HL-60 (cell line): ENCODE measurements around the gene CFAP100.

Experiments used
- GABPA ChIP-seq: IDR thresholded peaks from 2 replicates; pipeline ENCODE4 v1.6.1; 2012; ENCODE audit warnings: low read depth
- POLR2AphosphoS5 ChIP-seq: IDR thresholded peaks from 2 replicates; pipeline ENCODE4 v1.6.1; 2012; ENCODE audit warnings: low read depth
- REST ChIP-seq: IDR thresholded peaks from 2 replicates; pipeline ENCODE4 v1.6.1; 2012; ENCODE audit warnings: low read depth; ENCODE audit not compliant: insufficient replicate concordance
- SPI1 ChIP-seq: IDR thresholded peaks from 2 replicates; pipeline ENCODE4 v1.6.1; 2012; ENCODE audit warnings: low read depth, mild to moderate bottlenecking, borderline replicate concordance
- TF ChIP-seq, protein P1 (sequence below): IDR thresholded peaks from one replicate; pipeline ENCODE4 v1.5.1; 2011; ENCODE audit warnings: low read length, control low read depth, inconsistent platforms; ENCODE audit not compliant: insufficient read depth

DNA sequence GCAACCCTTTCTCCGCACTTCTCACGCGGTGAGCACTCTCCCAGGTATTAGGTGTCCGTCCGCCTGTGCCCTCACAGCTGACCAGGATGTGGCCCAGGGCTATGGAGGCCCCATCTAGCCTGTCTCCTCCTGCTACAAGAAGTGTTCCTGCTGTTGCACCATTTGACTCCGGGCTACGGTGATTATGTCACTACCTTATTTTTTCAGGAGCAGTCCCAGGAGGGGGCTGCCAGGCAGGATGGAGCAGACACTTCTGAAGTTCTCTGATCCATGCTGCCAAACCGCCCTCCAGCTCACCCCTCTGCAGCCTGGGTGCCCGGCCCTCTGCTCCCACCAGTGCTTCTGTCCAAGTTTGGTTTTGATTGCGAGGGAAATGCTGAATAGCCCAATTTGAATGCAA, 44.0 kb downstream of the CFAP100 start:
- TF ChIP-seq POLR2AphosphoS5 (no peak), GABPA (no peak), REST (no peak), SPI1 (no peak)
- TF ChIP-seq, protein P1, sequence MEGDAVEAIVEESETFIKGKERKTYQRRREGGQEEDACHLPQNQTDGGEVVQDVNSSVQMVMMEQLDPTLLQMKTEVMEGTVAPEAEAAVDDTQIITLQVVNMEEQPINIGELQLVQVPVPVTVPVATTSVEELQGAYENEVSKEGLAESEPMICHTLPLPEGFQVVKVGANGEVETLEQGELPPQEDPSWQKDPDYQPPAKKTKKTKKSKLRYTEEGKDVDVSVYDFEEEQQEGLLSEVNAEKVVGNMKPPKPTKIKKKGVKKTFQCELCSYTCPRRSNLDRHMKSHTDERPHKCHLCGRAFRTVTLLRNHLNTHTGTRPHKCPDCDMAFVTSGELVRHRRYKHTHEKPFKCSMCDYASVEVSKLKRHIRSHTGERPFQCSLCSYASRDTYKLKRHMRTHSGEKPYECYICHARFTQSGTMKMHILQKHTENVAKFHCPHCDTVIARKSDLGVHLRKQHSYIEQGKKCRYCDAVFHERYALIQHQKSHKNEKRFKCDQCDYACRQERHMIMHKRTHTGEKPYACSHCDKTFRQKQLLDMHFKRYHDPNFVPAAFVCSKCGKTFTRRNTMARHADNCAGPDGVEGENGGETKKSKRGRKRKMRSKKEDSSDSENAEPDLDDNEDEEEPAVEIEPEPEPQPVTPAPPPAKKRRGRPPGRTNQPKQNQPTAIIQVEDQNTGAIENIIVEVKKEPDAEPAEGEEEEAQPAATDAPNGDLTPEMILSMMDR: no peak
